Stimulated activated CD8-positive, alpha-beta memory T cell treated with anti-CD3 and anti-CD28 coated beads, Interleukin-12 subunit alpha, Interleukin-12 subunit beta, amount 100 ng/mL, for 4 hours (primary cell): ENCODE results near the gene SRD5A1.
"Not testable (repeated sequence)": the region's sequence is repeated elsewhere in the genome, so short reads cannot be mapped to it uniquely, and the experiment has no call there.

ENCODE experiments used
- DNase-seq: peaks from one replicate; pipeline ENCODE4 v3.0.0-alpha.2; 2020; ENCODE audit warnings: low read depth

The SRD5A1 gene

GRCh38 chr5:6645571-6646362 is 12.5 kb downstream of the SRD5A1 start:
- not testable (repeated sequence) for DNase-seq

GRCh38 chr5:6649186-6649585 is 15.9 kb downstream of the SRD5A1 start:
- no peak for DNase-seq

- no peak for DNase-seq
These were observed 16.4 kb downstream of the SRD5A1 start for GRCh38 chr5:6649681-6650080.

DNA sequence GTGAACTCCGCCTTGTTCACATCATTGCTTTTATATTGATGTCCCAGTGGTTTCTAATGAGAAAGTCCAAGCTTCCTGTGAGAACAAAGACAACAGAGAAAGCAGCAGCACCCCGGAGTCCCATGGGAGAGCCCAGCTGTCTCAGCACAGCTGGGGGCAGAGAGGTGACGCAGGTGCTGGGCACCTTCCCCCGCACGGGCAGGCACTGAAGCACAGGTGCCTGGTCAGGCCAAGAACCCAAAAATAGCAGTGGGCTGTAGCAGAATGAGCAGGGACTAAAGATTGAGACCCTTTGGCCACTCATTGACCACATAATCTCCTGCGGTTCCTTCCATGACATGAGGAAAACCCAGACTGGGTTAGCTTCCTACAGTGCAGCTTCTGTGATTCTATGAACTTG is 18.8 kb downstream of the SRD5A1 start:
- DNase-seq, result no peak

DNA sequence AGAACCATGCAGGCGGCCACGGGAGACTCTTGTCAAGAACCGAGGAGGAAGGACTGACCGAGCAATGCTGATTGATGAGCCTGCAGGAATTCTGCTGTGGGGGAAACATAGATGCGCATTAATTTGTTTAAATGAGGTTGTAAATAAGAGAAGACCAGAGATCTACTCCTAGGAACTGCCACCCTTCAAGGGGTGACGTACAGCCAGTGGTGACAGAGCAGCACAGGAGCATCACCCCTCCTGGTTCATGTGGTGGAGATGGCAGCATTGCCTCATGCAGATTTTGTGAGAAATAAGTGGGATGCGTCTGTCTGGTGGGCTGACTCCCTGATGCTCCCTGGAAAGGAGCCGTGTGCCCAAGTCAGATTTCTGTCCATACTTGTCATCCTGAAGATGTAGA is 22.2 kb downstream of the SRD5A1 start:
- no peak for DNase-seq

- DNase-seq, result no peak
These were observed 23.4 kb downstream of the SRD5A1 start for GRCh38 chr5:6656680-6657079.

- no peak for DNase-seq
These were observed 26.9 kb downstream of the SRD5A1 start for GRCh38 chr5:6659941-6660684.

GRCh38 chr5:6660688-6661087 is 27.4 kb downstream of the SRD5A1 start:
- DNase-seq, result no peak

DNA sequence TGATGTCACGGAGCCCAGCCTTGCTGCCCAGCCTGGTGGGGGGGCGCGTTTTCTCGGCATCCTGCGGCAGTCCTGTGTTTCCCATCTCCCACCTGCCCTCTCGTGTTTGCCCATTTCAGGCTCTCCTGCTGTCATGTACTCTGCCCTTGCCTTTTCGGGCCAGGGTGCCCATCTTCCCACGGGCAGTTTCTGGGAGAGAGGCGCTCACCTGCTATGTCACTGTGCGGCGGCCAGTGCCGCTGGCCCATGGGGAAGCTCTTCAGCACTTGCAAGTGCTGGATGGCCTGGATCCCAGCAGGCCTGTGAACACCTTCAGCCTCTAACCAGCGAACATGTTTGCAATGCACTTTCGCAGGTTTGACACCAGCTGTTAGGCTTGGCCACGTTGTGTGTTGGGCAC is 33.5 kb downstream of the SRD5A1 start:
- no peak for DNase-seq

DNA sequence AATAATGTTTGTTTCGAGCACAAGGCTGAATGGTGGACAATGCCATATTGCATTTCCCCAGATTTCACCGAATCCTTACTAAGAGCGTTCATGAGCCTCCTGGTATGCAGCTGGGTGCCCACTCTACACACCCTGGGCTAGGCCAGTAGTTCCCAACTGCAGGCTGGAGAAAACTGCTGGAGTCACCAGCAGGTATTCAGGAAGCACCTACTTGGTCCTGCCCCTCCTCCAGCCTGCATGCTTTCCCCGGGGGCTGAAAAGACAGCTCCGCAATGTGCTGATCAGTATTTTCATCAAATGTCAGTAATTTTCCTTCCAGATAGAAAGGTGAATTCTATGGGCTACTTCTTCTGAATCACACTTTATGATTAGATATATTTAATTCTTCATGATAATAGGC is 34.4 kb downstream of the SRD5A1 start:
- no peak for DNase-seq

GRCh38 chr5:6668717-6669116 is 35.5 kb downstream of the SRD5A1 start:
- not testable (repeated sequence) for DNase-seq

GRCh38 chr5:6673031-6673430 is 39.8 kb downstream of the SRD5A1 start:
- DNase-seq, result no peak

- no peak for DNase-seq
These were observed 40.7 kb downstream of the SRD5A1 start for GRCh38 chr5:6673963-6674362.

DNA sequence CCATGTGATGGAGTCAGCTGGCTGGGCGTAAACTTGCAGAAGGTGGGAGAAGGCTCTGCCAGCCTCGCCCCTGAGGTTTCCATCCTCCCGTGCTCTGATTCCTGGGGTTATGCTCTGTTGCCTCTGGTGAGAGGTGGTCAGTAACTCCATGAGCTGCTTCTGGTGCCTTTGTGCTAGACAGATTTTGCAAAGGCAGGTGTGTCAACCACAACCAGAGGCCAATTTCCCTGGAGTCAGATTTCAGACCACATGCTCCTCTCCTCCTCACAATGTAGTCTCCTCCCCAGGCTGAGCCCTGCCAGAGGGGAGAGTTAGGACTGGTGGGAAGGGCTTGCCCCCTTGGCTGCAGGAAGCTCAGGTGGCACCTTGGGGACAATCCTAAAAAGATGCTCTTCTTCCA is 41.2 kb downstream of the SRD5A1 start:
- DNase-seq, result no peak

GRCh38 chr5:6674886-6675285 is 41.6 kb downstream of the SRD5A1 start:
- DNase-seq, result no peak

DNA sequence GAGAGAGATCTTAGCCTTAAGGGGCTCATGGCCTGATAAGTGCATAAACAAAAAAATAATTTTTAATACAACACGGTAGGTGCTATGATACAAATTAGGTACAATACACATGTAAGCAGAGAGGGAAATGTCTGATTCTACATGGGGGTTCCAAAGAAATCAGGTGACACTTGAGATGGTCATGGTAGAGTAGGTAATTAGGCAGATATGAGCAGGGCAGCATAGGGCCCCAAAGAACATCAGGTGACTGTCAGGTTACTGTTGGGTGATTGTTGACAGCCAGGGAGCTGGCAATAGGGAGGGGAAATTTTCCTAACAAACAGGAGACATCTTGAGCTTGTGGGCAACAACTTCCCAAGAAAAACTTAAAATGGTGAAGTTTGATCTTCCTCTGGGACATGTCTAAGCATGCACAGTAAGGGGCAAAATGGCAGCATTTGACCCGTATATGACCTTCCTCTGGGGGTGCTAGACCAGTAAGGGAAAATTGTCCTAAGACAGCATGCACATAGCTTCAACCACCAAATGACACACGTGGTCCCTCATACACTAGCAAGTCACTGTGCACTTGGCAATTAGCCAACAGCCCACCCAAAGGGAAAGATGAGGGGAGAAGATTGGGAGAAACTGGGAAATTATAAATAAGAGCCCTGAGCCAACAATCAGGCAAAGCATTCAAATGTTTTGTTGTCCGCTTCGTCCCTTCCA is 42.7 kb downstream of the SRD5A1 start:
- DNase-seq, result no peak

DNA sequence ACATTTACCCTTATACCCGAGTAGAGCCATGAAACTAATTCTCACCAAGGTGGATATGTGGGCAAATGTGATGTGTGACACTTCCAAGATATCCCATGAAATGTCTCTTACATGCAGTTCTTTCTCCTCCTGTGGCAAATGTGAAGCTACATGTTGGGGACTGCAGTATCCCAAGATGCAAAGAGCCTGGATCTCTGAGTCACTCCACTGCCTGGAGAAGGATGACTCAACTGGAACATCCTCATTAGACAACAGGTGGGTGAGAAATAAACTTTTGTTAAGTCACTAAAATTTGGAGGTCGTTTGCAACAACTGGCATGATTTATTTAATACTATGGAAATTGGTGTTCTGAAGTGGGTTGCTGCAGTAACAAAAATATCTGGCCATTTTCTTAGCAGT is 43.5 kb downstream of the SRD5A1 start:
- no peak for DNase-seq

GRCh38 chr5:6678385-6678784 is 45.1 kb downstream of the SRD5A1 start:
- DNase-seq, result no peak

- no peak for DNase-seq
These were observed 47.7 kb downstream of the SRD5A1 start for GRCh38 chr5:6680922-6681321.

GRCh38 chr5:6681682-6682081 is 48.4 kb downstream of the SRD5A1 start:
- no peak for DNase-seq

DNA sequence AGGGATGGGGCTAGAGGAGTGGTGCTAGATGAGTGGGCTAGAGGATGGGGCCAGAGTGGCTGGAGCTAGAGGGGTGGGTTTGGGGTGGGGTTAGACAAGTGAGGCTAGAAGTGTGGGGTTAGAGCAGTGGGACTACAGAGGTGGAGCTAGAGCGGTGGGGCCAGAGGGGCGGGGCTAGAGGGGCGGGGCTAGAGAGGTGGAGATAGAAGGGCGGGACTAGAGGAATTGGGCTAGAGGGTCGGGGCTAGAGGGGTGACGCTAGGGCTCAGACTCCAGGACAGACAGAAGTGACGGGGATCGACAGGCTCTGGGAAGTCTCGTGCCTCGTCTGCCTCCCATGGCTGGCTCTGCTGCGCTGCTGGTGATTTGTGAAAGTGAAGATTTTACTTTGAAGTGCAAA is 49.0 kb downstream of the SRD5A1 start:
- no peak for DNase-seq

- no peak for DNase-seq
These were observed 50.0 kb downstream of the SRD5A1 start for GRCh38 chr5:6683241-6683640.

DNA sequence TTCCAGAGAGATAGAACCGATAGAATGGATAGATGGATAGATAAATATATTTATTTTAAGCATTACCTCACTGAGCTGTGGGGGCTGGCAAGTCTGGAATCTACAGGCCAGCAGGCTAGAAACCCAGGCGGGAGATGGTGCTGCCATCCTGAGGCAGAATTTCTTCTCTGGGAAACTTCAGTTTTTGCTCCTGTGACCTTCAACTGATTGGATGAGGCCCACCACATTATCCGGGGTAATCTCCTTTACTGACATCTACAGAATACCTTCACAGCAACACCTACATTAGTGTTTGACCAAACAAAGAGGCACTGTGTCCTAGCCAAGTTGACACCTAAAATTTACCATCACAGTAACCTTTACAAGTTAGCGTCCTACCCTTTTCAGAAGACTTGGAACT is 50.8 kb downstream of the SRD5A1 start:
- no peak for DNase-seq
